MM.1S (cell line): Measurements from ENCODE around the gene TBL1Y.

ENCODE experiments used
- EZH2 ChIP-seq: fragments of 300-600 bp; sonication (generic); optimal IDR thresholded peaks from 2 replicates; pipeline ENCODE3; 2017; ENCODE audit warnings: low read depth, mild to moderate bottlenecking, antibody characterized with exemption, low read length, mixed read lengths
- EZH2phosphoT487 ChIP-seq: fragments of 300-600 bp; sonication (generic); IDR thresholded peaks from 2 replicates; pipeline ENCODE4 v1.6.1; 2018; ENCODE audit warnings: antibody characterized with exemption, low read length
- TF ChIP-seq, protein P1 (sequence below): fragments of 300-600 bp; sonication (generic); IDR thresholded peaks from 2 replicates; pipeline ENCODE4 v1.5.1; 2016; ENCODE audit warnings: antibody characterized with exemption, low read length, mixed read lengths

DNA sequence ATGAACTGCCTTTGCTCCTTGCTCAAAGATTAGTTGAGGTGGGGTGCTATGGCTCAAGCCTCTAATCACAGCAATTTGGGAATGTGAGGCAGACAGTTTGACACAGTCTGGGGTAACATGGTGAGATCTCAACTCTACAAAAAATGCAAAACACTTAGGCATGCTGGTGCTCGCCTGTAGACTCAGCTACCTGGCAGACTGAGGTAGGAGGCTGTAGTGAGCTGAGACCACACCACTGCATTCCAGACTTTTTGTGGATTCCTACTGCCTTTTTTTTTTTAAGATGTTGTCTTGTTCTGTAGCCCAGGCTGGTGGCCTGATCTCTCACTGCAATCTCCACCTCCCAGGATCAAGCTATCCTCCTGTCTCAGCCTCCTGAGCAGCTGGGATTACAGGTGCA, 2.9 kb upstream of the TBL1Y start:
- TF ChIP-seq, protein P1, sequence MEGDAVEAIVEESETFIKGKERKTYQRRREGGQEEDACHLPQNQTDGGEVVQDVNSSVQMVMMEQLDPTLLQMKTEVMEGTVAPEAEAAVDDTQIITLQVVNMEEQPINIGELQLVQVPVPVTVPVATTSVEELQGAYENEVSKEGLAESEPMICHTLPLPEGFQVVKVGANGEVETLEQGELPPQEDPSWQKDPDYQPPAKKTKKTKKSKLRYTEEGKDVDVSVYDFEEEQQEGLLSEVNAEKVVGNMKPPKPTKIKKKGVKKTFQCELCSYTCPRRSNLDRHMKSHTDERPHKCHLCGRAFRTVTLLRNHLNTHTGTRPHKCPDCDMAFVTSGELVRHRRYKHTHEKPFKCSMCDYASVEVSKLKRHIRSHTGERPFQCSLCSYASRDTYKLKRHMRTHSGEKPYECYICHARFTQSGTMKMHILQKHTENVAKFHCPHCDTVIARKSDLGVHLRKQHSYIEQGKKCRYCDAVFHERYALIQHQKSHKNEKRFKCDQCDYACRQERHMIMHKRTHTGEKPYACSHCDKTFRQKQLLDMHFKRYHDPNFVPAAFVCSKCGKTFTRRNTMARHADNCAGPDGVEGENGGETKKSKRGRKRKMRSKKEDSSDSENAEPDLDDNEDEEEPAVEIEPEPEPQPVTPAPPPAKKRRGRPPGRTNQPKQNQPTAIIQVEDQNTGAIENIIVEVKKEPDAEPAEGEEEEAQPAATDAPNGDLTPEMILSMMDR = no peak
- no peak for TF ChIP-seq EZH2phosphoT487
- TF ChIP-seq EZH2 = no peak
